Measurements from ENCODE around the gene NRG2. TPM values are rescaled to one million over a fixed set of nuclear protein-coding genes. Genes with fewer than 3 reads are reported as not detected.

The NRG2 gene
- total and polyA plus RNA-seq, 2 of the 8 experiments (the other 6 are each of a cell fraction or from before 2014, with no cell fraction given), result 0.27 to 0.54 TPM

DNA sequence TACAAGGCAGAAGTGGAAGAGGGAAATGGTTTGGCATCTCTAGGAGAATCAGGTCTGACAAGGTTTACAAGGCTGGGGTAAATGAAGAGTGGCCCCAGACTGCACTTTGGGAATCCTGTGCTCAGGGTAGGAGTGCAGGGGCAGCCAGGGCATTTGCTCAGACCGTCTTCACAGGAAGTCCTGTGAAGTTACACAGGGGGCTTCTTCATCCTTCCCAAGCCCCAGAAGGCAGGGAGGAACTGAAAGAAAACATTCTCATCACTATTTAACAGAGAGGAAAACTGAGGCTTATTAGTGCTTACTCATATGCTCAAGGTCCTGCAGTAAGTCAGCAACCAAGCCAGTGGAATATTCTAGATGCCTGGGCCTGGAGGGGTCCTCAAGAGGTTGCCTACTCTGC is 80.7 kb downstream of the NRG2 start:
- Histone ChIP-seq H2AK5ac (ENCODE audit: low read depth, low read length) (no peak overlapping the region), H4K8ac (ENCODE audit: extremely low read depth, insufficient read depth, low read length) (no peak overlapping the region), H4K5ac (ENCODE audit: insufficient read length, low read depth, low read length) (no peak overlapping the region), H3K23me2 (ENCODE audit: low read depth, low read length) (no peaks in the 10 kb centered on the region; the same call in 1 of the 2 replicates), H3K23ac (ENCODE audit: insufficient read length) (no peak overlapping the region), H3K27ac (ENCODE audit: low read depth, low read length) (no peak overlapping the region), H4K20me1 (replicated peaks in 1 of 2; ENCODE audit: control insufficient read depth in 1 of 2, insufficient read depth in 2 of 2, low read length in 2 of 2) (no peaks in the 10 kb centered on the region), H3K4me2 (ENCODE audit: insufficient read depth in 1 of 2, low read depth in 2 of 2, low read length in 2 of 2) (no peak overlapping the region), H3K18ac (ENCODE audit: extremely low read depth, low read length) (no peak overlapping the region), H2BK20ac (ENCODE audit: low read length) (no peak overlapping the region), H2BK12ac (ENCODE audit: low read depth, low read length) (no peak overlapping the region), H2BK5ac (ENCODE audit: low read depth, low read length) (no peak overlapping the region), H2BK120ac (replicated peaks; ENCODE audit: low read depth, low read length) (no peak overlapping the region), H2AFZ (ENCODE audit: low read length) (no peak overlapping the region), H4K91ac (replicated peaks; ENCODE audit: insufficient read length, low read length) (no peak overlapping the region), H3K9ac (replicated peaks in 1 of 4; ENCODE audit: extremely low read depth in 1 of 4, low read depth in 3 of 4, low read length in 3 of 4) (no peak overlapping the region), H2BK15ac (ENCODE audit: low read length) (no peak overlapping the region), H3K9me3 (ENCODE audit: insufficient read depth in 2 of 2, low read depth in 1 of 2, low read length in 1 of 2) (no peaks in the 10 kb centered on the region), H3K27me3 (replicated peaks in 1 of 4; ENCODE audit: control insufficient read depth in 3 of 4, extremely low read depth in 1 of 4, insufficient read depth in 3 of 4, low read length in 3 of 4) (no peaks in the 10 kb centered on the region), H3K79me1 (ENCODE audit: low read depth, low read length) (no peaks in the 10 kb centered on the region), H3K4me3 (ENCODE audit: extremely low read depth in 1 of 4, insufficient read depth in 2 of 4, low read depth in 3 of 4, low read length in 4 of 4) (no peak overlapping the region), H3K4me1 (replicated peaks in 1 of 4; ENCODE audit: control insufficient read depth in 3 of 4, insufficient read depth in 4 of 4, low read length in 3 of 4) (no peaks in the 10 kb centered on the region; a peak in 1 of 7 replicates), H3K14ac (ENCODE audit: insufficient read length) (no peak overlapping the region), H3K56ac (replicated peaks; ENCODE audit: insufficient read length, low read depth, low read length) (no peak overlapping the region), H3K36me3 (ENCODE audit: control insufficient read depth in 2 of 4, insufficient read depth in 4 of 4, low read length in 3 of 4) (no peaks in the 10 kb centered on the region), H3K4ac (replicated peaks; ENCODE audit: insufficient read length, low read depth, low read length) (no peak overlapping the region), H3K79me2 (ENCODE audit: control insufficient read depth in 1 of 2, insufficient read depth in 2 of 2, low read length in 2 of 2) (no peaks in the 10 kb centered on the region)
- TF ChIP-seq RXRA (IDR thresholded peaks at IDR 0.05; ENCODE audit: insufficient read depth, low read depth, low read length), result no peak
- TF ChIP-seq POLR2AphosphoS5 (IDR thresholded peaks at IDR 0.05; ENCODE audit: low read depth, low read length), result no peak
- TF ChIP-seq POLR2A (IDR thresholded peaks at IDR 0.05; ENCODE audit: control extremely low read depth in 1 of 2, low read depth in 2 of 2, low read length in 2 of 2), result no peak
- TF ChIP-seq EP300 (IDR thresholded peaks at IDR 0.05; ENCODE audit: borderline replicate concordance in 1 of 2, low read depth in 2 of 2, low read length in 2 of 2), result no peak
- no peak for TF ChIP-seq ASH2L (IDR thresholded peaks at IDR 0.05; ENCODE audit: low read length)
- TF ChIP-seq, protein P1, sequence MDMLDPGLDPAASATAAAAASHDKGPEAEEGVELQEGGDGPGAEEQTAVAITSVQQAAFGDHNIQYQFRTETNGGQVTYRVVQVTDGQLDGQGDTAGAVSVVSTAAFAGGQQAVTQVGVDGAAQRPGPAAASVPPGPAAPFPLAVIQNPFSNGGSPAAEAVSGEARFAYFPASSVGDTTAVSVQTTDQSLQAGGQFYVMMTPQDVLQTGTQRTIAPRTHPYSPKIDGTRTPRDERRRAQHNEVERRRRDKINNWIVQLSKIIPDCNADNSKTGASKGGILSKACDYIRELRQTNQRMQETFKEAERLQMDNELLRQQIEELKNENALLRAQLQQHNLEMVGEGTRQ (IDR thresholded peaks at IDR 0.05; ENCODE audit: low read length), result no peak
- TF ChIP-seq, protein P2, sequence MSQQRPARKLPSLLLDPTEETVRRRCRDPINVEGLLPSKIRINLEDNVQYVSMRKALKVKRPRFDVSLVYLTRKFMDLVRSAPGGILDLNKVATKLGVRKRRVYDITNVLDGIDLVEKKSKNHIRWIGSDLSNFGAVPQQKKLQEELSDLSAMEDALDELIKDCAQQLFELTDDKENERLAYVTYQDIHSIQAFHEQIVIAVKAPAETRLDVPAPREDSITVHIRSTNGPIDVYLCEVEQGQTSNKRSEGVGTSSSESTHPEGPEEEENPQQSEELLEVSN (IDR thresholded peaks at IDR 0.05), result no peak
- TF ChIP-seq SP2 (IDR thresholded peaks at IDR 0.05; ENCODE audit: low read length), result no peak
- no peak for TF ChIP-seq FOSL1 (IDR thresholded peaks at IDR 0.05; ENCODE audit: insufficient read depth, low read depth, low read length)
- TF ChIP-seq SIN3A (conservative IDR thresholded peaks at IDR 0.05 in 1 of 2, IDR thresholded peaks at IDR 0.05 in 1 of 2; ENCODE audit: low read depth in 1 of 2, low read length in 2 of 2), result no peak
- 87% methylated on average over 1 of the region's 1 CpG; no CpG with 5 or more reads in 1 of the 2 experiments for WGBS, 2 experiments (ENCODE audit: extremely low coverage in 1 of 2, insufficient coverage in 1 of 2, insufficient read length in 1 of 2, insufficient replicate concordance in 2 of 2, low coverage in 1 of 2, low lambda C conversion rate in 2 of 2, missing lambda C conversion rate in 1 of 2)
- FAIRE-seq, result no peak
- peak in 1 of 2 experiments; percentile 13 for DNase-seq (ENCODE audit: low read depth in 1 of 2, low spot score in 2 of 2)
- POLR2A ChIA-PET (ENCODE audit: partially characterized antibody), result interaction anchor here (1.7 kb wide), 1 partner anchor 43 kb away, joined by 3 read pairs; no protein-coding TSS in a partner anchor
- CTCF ChIA-PET (ENCODE audit: partially characterized antibody), result interaction anchor here (0.8 to 11.6 kb wide), 6 partner anchors 7 to 175 kb away, joined by 3 to 156 read pairs (median 4); no protein-coding TSS in a partner anchor

Data from H1 (cell line).